HUES64 (cell line): ENCODE data around the gene GRID1.

Source experiments
- H3K27ac ChIP-seq: 2 replicates; pipeline ENCODE4 v1.7.0; 2013; ENCODE audit warnings: low read depth, low read length, inconsistent platforms
- H3K27me3 ChIP-seq: 2 replicates; pipeline ENCODE4 v1.6.1; 2013; ENCODE audit warnings: mild to moderate bottlenecking, low read length; ENCODE audit not compliant: insufficient read depth
- H3K36me3 ChIP-seq: 2 replicates; pipeline ENCODE4 v1.6.1; 2013; ENCODE audit warnings: mild to moderate bottlenecking, low read length; ENCODE audit not compliant: insufficient read depth
- H3K4me1 ChIP-seq: 2 replicates; pipeline ENCODE4 v1.6.1; 2013; ENCODE audit warnings: mild to moderate bottlenecking, low read length, moderate library complexity; ENCODE audit not compliant: insufficient read depth
- H3K4me3 ChIP-seq: 2 replicates; pipeline ENCODE4 v1.5.1; 2013; ENCODE audit warnings: mild to moderate bottlenecking, low read length, moderate library complexity
- H3K9ac ChIP-seq: 2 replicates; pipeline ENCODE4 v1.6.1; 2013; ENCODE audit warnings: mild to moderate bottlenecking, low read depth, low read length
- H3K9me3 ChIP-seq: 2 replicates; pipeline ENCODE4 v1.6.1; 2013; ENCODE audit warnings: low read depth, low read length; ENCODE audit not compliant: insufficient read depth
- WGBS: fragments of 150-250, 120-280 bp; methylation state at CpG from one replicate; pipeline ENCODE4 v1.1.7; 2013; ENCODE audit warnings: missing lambda C conversion rate; 5-methylcytosine and 5-hydroxymethylcytosine counted together

Gene GRID1

GRCh38 chr10:86251426-86251825 is 115.2 kb downstream of the GRID1 start:
- no peak overlapping the region for H3K4me3 ChIP-seq
- H3K36me3 ChIP-seq = no peaks in the 10 kb centered on the region
- no peaks in the 10 kb centered on the region for H3K27me3 ChIP-seq
- WGBS = 63% methylated on average over 2 of the region's 2 CpGs
- H3K4me1 ChIP-seq = no peaks in the 10 kb centered on the region
- peaks cover 5% of the 10 kb centered on the region for H3K9me3 ChIP-seq
- no peak overlapping the region for H3K9ac ChIP-seq
- no peak overlapping the region for H3K27ac ChIP-seq

- 95% methylated on average over 15 of the region's 15 CpGs for WGBS
- Histone ChIP-seq H3K4me3 (no peak overlapping the region), H3K9ac (no peak overlapping the region), H3K4me1 (no peaks in the 10 kb centered on the region), H3K27me3 (no peaks in the 10 kb centered on the region), H3K9me3 (peaks cover 5% of the 10 kb centered on the region), H3K27ac (no peak overlapping the region), H3K36me3 (no peaks in the 10 kb centered on the region)
These were observed 116.2 kb downstream of the GRID1 start for GRCh38 chr10:86250399-86250798.

- no peak overlapping the region for H3K4me3 ChIP-seq
- H3K36me3 ChIP-seq = no peaks in the 10 kb centered on the region
- peaks cover 5% of the 10 kb centered on the region for H3K9me3 ChIP-seq
- no peaks in the 10 kb centered on the region for H3K27me3 ChIP-seq
- H3K4me1 ChIP-seq = no peaks in the 10 kb centered on the region
- no peak overlapping the region for H3K27ac ChIP-seq
- no peak overlapping the region for H3K9ac ChIP-seq
These were observed 116.8 kb downstream of the GRID1 start for GRCh38 chr10:86249794-86250193.

- no peak overlapping the region for H3K4me3 ChIP-seq
- 92% methylated on average over 4 of the region's 5 CpGs for WGBS
- peaks cover 5% of the 10 kb centered on the region for H3K9me3 ChIP-seq
- no peaks in the 10 kb centered on the region for H3K27me3 ChIP-seq
- no peak overlapping the region for H3K27ac ChIP-seq
- peaks cover 5% of the 10 kb centered on the region; the same call in 1 of the 2 replicates for H3K4me1 ChIP-seq
- H3K9ac ChIP-seq = no peak overlapping the region
- H3K36me3 ChIP-seq = no peaks in the 10 kb centered on the region
These were observed 118.5 kb downstream of the GRID1 start for GRCh38 chr10:86248062-86248461.

- 92% methylated on average over 1 of the region's 1 CpG for WGBS
- Histone ChIP-seq H3K27ac (no peak overlapping the region), H3K27me3 (no peaks in the 10 kb centered on the region), H3K9me3 (peaks cover 5% of the 10 kb centered on the region), H3K36me3 (no peaks in the 10 kb centered on the region), H3K4me1 (peaks cover 5% of the 10 kb centered on the region; the same call in 1 of the 2 replicates), H3K9ac (no peak overlapping the region), H3K4me3 (no peak overlapping the region)
These were observed 119.0 kb downstream of the GRID1 start for GRCh38 chr10:86247588-86247987.

GRCh38 chr10:86247073-86247472 is 119.5 kb downstream of the GRID1 start:
- peaks cover 5% of the 10 kb centered on the region; the same call in 1 of the 2 replicates for H3K4me1 ChIP-seq
- H3K27me3 ChIP-seq = no peaks in the 10 kb centered on the region
- no peaks in the 10 kb centered on the region for H3K36me3 ChIP-seq
- H3K9me3 ChIP-seq = peaks cover 5% of the 10 kb centered on the region
- H3K27ac ChIP-seq = no peak overlapping the region
- H3K4me3 ChIP-seq = no peak overlapping the region
- no peak overlapping the region for H3K9ac ChIP-seq
- 84% methylated on average over 1 of the region's 1 CpG for WGBS

GRCh38 chr10:86246279-86246940 is 120.2 kb downstream of the GRID1 start:
- Histone ChIP-seq H3K36me3 (no peaks in the 10 kb centered on the region), H3K9ac (no peak overlapping the region), H3K4me1 (peaks cover 5% of the 10 kb centered on the region; the same call in 1 of the 2 replicates), H3K9me3 (peaks cover 5% of the 10 kb centered on the region), H3K4me3 (no peak overlapping the region), H3K27ac (no peak overlapping the region), H3K27me3 (no peaks in the 10 kb centered on the region)
- 80% methylated on average over 8 of the region's 8 CpGs for WGBS

GRCh38 chr10:86245015-86245394 is 121.6 kb downstream of the GRID1 start:
- Histone ChIP-seq H3K36me3 (no peaks in the 10 kb centered on the region), H3K27ac (no peak overlapping the region), H3K9me3 (peaks cover 2% of the 10 kb centered on the region; the same call in 1 of the 2 replicates), H3K4me1 (peaks cover 5% of the 10 kb centered on the region; the same call in 1 of the 2 replicates), H3K9ac (no peak overlapping the region), H3K27me3 (no peaks in the 10 kb centered on the region), H3K4me3 (no peak overlapping the region)
- WGBS = 95% methylated on average over 5 of the region's 5 CpGs

- no peak overlapping the region for H3K9ac ChIP-seq
- H3K36me3 ChIP-seq = no peaks in the 10 kb centered on the region
- H3K9me3 ChIP-seq = 0 out of 2 replicates have a peak, but pooled peaks cover under 1% of the 10 kb centered on the region
- no peak overlapping the region for H3K27ac ChIP-seq
- H3K4me3 ChIP-seq = no peak overlapping the region
- H3K27me3 ChIP-seq = no peaks in the 10 kb centered on the region
- peaks cover 5% of the 10 kb centered on the region; the same call in 1 of the 2 replicates for H3K4me1 ChIP-seq
- 75% methylated on average over 15 of the region's 16 CpGs for WGBS
These were observed 122.1 kb downstream of the GRID1 start for GRCh38 chr10:86244297-86245014.

GRCh38 chr10:86243651-86244155 is 122.9 kb downstream of the GRID1 start:
- Histone ChIP-seq H3K27me3 (no peaks in the 10 kb centered on the region), H3K4me3 (no peak overlapping the region), H3K9ac (no peak overlapping the region), H3K9me3 (peaks cover 8% of the 10 kb centered on the region), H3K27ac (no peak overlapping the region), H3K4me1 (peaks cover 5% of the 10 kb centered on the region; the same call in 1 of the 2 replicates), H3K36me3 (no peaks in the 10 kb centered on the region)
- 98% methylated on average over 9 of the region's 10 CpGs for WGBS

- Histone ChIP-seq H3K4me3 (no peak overlapping the region), H3K4me1 (peaks cover 5% of the 10 kb centered on the region; the same call in 1 of the 2 replicates), H3K36me3 (no peaks in the 10 kb centered on the region), H3K27ac (no peak overlapping the region), H3K9ac (no peak overlapping the region), H3K9me3 (peaks cover 17% of the 10 kb centered on the region), H3K27me3 (no peaks in the 10 kb centered on the region)
- WGBS = 96% methylated on average over 4 of the region's 4 CpGs
These were observed 123.8 kb downstream of the GRID1 start for GRCh38 chr10:86242761-86243160.
